Measurements from ENCODE around the gene GHRH. TPM values are rescaled to one million over a fixed set of nuclear protein-coding genes. Genes with fewer than 3 reads are reported as not detected.

GHRH gene
- total RNA-seq, 3 donors from 2014 or later (not counting 1 experiment from before 2014, with no cell fraction given), result not detected

GRCh38 chr20:37225146-37225545, 36.5 kb downstream of the GHRH start:
- Mint-ChIP-seq H3K27me3 (ENCODE audit: low read depth in 2 of 2) (no peaks in the 10 kb centered on the region), H3K4me1 (peaks cover 6 to 8% of the 10 kb centered on the region in 2 donors), H3K9me3 (no peaks in the 10 kb centered on the region), H3K4me3 (no peak overlapping the region), H3K27ac (peak overlapping the region; percentile 13 to 23), H3K36me3 (peaks cover 39% of the 10 kb centered on the region)
- ATAC-seq, result no peak
- Histone ChIP-seq H3K27ac (ENCODE audit: low read length) (no peak overlapping the region), H3K9me3 (ENCODE audit: control insufficient read depth, insufficient read depth, low read length) (no peaks in the 10 kb centered on the region), H3K27me3 (ENCODE audit: control insufficient read depth, insufficient read depth, low read length) (no peaks in the 10 kb centered on the region), H3K4me3 (ENCODE audit: low read length) (no peak overlapping the region), H3K36me3 (ENCODE audit: control insufficient read depth, insufficient read depth, low read length) (peaks cover 75% of the 10 kb centered on the region), H3K4me1 (ENCODE audit: control insufficient read depth, insufficient read depth, low read length) (no peaks in the 10 kb centered on the region)
- no peak for TF ChIP-seq CTCF (IDR thresholded peaks at IDR 0.05)
- DNase-seq, result no peak
- intact Hi-C loops (cut with micrococcal nuclease), result no loop called here
- 98% methylated on average over 5 of the region's 5 CpGs for WGBS (ENCODE audit: insufficient coverage)

GRCh38 chr20:37223053-37223452, 38.6 kb downstream of the GHRH start:
- H3K27ac ChIP-seq (ENCODE audit: low read length), result no peak overlapping the region
- DNase-seq, result peak in 1 of 2 donors; percentile 10

DNA sequence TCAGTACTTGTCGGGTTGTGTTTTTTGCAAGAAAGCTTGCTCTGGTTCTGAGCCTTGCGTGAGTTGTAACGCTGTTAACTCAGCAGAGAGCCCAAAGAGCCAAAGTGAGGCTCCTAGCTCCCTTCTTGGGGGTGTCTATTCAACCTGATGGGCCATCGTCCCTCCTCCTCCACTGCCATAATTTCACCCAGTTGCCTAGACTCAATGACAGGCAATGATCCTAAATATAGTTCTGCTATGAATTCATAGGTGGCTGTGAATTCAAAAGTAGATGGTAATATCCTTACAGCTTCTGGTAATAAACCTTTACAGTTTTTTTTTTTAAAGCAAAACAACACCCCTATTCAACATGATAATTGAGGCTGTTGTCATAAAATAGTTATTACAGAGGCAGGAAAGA, 39.5 kb downstream of the GHRH start:
- no peak overlapping the region for H3K4me3 ChIP-seq (ENCODE audit: low read length)
- no peak for ATAC-seq
- Mint-ChIP-seq H3K27ac (peak overlapping the region in 1 of 2 donors; percentile 21), H3K4me1 (peaks cover 5 to 12% of the 10 kb centered on the region in 2 donors), H3K4me3 (no peak overlapping the region), H3K9me3 (no peaks in the 10 kb centered on the region), H3K27me3 (ENCODE audit: low read depth in 2 of 2) (no peaks in the 10 kb centered on the region), H3K36me3 (peaks cover 33% of the 10 kb centered on the region)
- TF ChIP-seq CTCF (IDR thresholded peaks at IDR 0.05), result no peak
- no peaks in the 10 kb centered on the region for H3K4me1 ChIP-seq (ENCODE audit: control insufficient read depth, insufficient read depth, low read length)
- intact Hi-C loops (cut with micrococcal nuclease), result no loop called here
- H3K27me3 ChIP-seq (ENCODE audit: control insufficient read depth, insufficient read depth, low read length), result no peaks in the 10 kb centered on the region
- H3K36me3 ChIP-seq (ENCODE audit: control insufficient read depth, insufficient read depth, low read length), result peaks cover 65% of the 10 kb centered on the region
- no peak for DNase-seq
- H3K27ac ChIP-seq (ENCODE audit: low read length), result no peak overlapping the region
- no peaks in the 10 kb centered on the region for H3K9me3 ChIP-seq (ENCODE audit: control insufficient read depth, insufficient read depth, low read length)
- WGBS (ENCODE audit: insufficient coverage), result 99% methylated on average over 4 of the region's 4 CpGs

More at GRCh38 chr20:37223053-37223452, 38.6 kb downstream of the GHRH start:
- H3K36me3 Mint-ChIP-seq, result peaks cover 33% of the 10 kb centered on the region
- H3K4me1 Mint-ChIP-seq, result peaks cover 5 to 12% of the 10 kb centered on the region in 2 donors
- H3K27ac Mint-ChIP-seq, result no peak overlapping the region
- Histone ChIP-seq H3K27me3 (ENCODE audit: control insufficient read depth, insufficient read depth, low read length) (no peaks in the 10 kb centered on the region), H3K4me1 (ENCODE audit: control insufficient read depth, insufficient read depth, low read length) (no peaks in the 10 kb centered on the region), H3K4me3 (ENCODE audit: low read length) (no peak overlapping the region), H3K9me3 (ENCODE audit: control insufficient read depth, insufficient read depth, low read length) (no peaks in the 10 kb centered on the region), H3K36me3 (ENCODE audit: control insufficient read depth, insufficient read depth, low read length) (peaks cover 69% of the 10 kb centered on the region)
- H3K27me3 Mint-ChIP-seq (ENCODE audit: low read depth in 2 of 2), result no peaks in the 10 kb centered on the region
- intact Hi-C loops (cut with micrococcal nuclease), result no loop called here
- TF ChIP-seq CTCF (IDR thresholded peaks at IDR 0.05), result no peak
- H3K4me3 Mint-ChIP-seq, result no peak overlapping the region
- no peaks in the 10 kb centered on the region for H3K9me3 Mint-ChIP-seq
- peak; percentile 42 to 70 (median 49) for ATAC-seq

- intact Hi-C loops (cut with micrococcal nuclease), result no loop called here
- H3K27ac ChIP-seq (ENCODE audit: low read length), result no peak overlapping the region
- no peaks in the 10 kb centered on the region for H3K27me3 ChIP-seq (ENCODE audit: control insufficient read depth, insufficient read depth, low read length)
- H3K9me3 ChIP-seq (ENCODE audit: control insufficient read depth, insufficient read depth, low read length), result no peaks in the 10 kb centered on the region
- H3K36me3 Mint-ChIP-seq, result peaks cover 33% of the 10 kb centered on the region
- H3K4me3 ChIP-seq (ENCODE audit: low read length), result no peak overlapping the region
- H3K36me3 ChIP-seq (ENCODE audit: control insufficient read depth, insufficient read depth, low read length), result peaks cover 59% of the 10 kb centered on the region
- H3K27ac Mint-ChIP-seq, result no peak overlapping the region
- no peak overlapping the region for H3K4me3 Mint-ChIP-seq
- WGBS (ENCODE audit: insufficient coverage), result 93% methylated on average over 3 of the region's 3 CpGs
- H3K4me1 ChIP-seq (ENCODE audit: control insufficient read depth, insufficient read depth, low read length), result no peaks in the 10 kb centered on the region
- H3K27me3 Mint-ChIP-seq (ENCODE audit: low read depth in 2 of 2), result no peaks in the 10 kb centered on the region
- H3K9me3 Mint-ChIP-seq, result no peaks in the 10 kb centered on the region
- H3K4me1 Mint-ChIP-seq, result peaks cover 5 to 12% of the 10 kb centered on the region in 2 donors
- no peak for ATAC-seq
- DNase-seq, result no peak
- TF ChIP-seq CTCF (IDR thresholded peaks at IDR 0.05), result no peak
These were observed 40.9 kb downstream of the GHRH start for GRCh38 chr20:37220731-37221130.

Measured in natural killer cell (primary cell).